Activated naive CD8-positive, alpha-beta T cell treated with anti-CD3 and anti-CD28 coated beads, Interleukin-2, amount 10 ng/mL, durations not matched to agents 7 days and 5 days (primary cell): ENCODE data around the gene DERA. TPM values are rescaled to one million over a fixed set of nuclear protein-coding genes. Genes with fewer than 3 reads are reported as not detected.

Source experiments
- total RNA-seq, 2 experiments: library from RNA; stranded (reverse); gene quantifications; one replicate each; pipeline ENCODE4 v1.2.3, GENCODE V29; 2021

The DERA gene
- total RNA-seq, 2 experiments from 2014 or later, result 22.5 to 23.4 TPM

Other genes with a start within 250 kb of the DERA start
- 1 to 10 TPM; 1.6 to 3.4 TPM for gene EPS8, start 121.9 kb upstream of the DERA start, total RNA-seq
- 10 to 100 TPM; 59.3 to 60.3 TPM for gene STRAP, start 28.9 kb upstream of the DERA start, total RNA-seq